Measurements from ENCODE around the gene C11orf68.
"Not testable (repeated sequence)": the region's sequence is repeated elsewhere in the genome, so short reads cannot be mapped to it uniquely, and the experiment has no call there.

DNA sequence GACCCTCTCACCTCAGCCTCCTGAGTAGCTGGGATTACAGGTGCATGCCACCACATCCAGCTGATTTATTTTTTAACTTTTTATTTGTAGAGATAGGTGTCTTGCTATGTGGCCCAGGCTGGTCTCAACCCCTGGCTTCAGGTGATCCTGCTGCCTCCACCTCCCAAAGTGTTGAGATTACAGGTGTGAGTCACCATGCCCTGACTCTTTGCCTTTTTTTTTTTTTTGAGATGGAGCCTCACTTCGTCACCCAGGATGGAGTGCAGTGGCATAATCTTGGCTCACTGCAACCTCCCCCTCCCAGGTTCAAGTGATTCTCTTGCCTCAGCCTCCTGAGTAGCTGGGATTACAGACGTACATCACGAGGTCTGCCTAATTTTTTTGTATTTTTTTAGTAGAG lies 32.8 kb upstream of the C11orf68 start:
- TF ChIP-seq, protein P1, sequence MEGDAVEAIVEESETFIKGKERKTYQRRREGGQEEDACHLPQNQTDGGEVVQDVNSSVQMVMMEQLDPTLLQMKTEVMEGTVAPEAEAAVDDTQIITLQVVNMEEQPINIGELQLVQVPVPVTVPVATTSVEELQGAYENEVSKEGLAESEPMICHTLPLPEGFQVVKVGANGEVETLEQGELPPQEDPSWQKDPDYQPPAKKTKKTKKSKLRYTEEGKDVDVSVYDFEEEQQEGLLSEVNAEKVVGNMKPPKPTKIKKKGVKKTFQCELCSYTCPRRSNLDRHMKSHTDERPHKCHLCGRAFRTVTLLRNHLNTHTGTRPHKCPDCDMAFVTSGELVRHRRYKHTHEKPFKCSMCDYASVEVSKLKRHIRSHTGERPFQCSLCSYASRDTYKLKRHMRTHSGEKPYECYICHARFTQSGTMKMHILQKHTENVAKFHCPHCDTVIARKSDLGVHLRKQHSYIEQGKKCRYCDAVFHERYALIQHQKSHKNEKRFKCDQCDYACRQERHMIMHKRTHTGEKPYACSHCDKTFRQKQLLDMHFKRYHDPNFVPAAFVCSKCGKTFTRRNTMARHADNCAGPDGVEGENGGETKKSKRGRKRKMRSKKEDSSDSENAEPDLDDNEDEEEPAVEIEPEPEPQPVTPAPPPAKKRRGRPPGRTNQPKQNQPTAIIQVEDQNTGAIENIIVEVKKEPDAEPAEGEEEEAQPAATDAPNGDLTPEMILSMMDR (tag by site-specific recombination; IDR thresholded peaks at IDR 0.05) = not testable (repeated sequence)
- not testable (repeated sequence) for TF ChIP-seq ZNF514 (tag by site-specific recombination; IDR thresholded peaks at IDR 0.05); SP2 (tag by site-specific recombination; IDR thresholded peaks at IDR 0.05); ZNF223 (tag by site-specific recombination; IDR thresholded peaks at IDR 0.05); ZNF302 (tag by site-specific recombination; IDR thresholded peaks at IDR 0.05; ENCODE audit: low read depth); ZNF416 (tag by site-specific recombination; IDR thresholded peaks at IDR 0.05); ZNF146 (tag by site-specific recombination; IDR thresholded peaks at IDR 0.05); ZNF311 (tag by site-specific recombination; IDR thresholded peaks at IDR 0.05; ENCODE audit: borderline replicate concordance); KLF10 (tag by site-specific recombination; IDR thresholded peaks at IDR 0.05)
- TF ChIP-seq, protein P2, sequence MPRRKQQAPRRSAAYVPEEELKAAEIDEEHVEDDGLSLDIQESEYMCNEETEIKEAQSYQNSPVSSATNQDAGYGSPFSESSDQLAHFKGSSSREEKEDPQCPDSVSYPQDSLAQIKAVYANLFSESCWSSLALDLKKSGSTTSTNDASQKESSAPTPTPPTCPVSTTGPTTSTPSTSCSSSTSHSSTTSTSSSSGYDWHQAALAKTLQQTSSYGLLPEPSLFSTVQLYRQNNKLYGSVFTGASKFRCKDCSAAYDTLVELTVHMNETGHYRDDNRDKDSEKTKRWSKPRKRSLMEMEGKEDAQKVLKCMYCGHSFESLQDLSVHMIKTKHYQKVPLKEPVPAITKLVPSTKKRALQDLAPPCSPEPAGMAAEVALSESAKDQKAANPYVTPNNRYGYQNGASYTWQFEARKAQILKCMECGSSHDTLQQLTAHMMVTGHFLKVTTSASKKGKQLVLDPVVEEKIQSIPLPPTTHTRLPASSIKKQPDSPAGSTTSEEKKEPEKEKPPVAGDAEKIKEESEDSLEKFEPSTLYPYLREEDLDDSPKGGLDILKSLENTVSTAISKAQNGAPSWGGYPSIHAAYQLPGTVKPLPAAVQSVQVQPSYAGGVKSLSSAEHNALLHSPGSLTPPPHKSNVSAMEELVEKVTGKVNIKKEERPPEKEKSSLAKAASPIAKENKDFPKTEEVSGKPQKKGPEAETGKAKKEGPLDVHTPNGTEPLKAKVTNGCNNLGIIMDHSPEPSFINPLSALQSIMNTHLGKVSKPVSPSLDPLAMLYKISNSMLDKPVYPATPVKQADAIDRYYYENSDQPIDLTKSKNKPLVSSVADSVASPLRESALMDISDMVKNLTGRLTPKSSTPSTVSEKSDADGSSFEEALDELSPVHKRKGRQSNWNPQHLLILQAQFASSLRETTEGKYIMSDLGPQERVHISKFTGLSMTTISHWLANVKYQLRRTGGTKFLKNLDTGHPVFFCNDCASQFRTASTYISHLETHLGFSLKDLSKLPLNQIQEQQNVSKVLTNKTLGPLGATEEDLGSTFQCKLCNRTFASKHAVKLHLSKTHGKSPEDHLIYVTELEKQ (tag by site-specific recombination; IDR thresholded peaks at IDR 0.05; ENCODE audit: borderline replicate concordance) = not testable (repeated sequence)
- TF ChIP-seq, protein P3, sequence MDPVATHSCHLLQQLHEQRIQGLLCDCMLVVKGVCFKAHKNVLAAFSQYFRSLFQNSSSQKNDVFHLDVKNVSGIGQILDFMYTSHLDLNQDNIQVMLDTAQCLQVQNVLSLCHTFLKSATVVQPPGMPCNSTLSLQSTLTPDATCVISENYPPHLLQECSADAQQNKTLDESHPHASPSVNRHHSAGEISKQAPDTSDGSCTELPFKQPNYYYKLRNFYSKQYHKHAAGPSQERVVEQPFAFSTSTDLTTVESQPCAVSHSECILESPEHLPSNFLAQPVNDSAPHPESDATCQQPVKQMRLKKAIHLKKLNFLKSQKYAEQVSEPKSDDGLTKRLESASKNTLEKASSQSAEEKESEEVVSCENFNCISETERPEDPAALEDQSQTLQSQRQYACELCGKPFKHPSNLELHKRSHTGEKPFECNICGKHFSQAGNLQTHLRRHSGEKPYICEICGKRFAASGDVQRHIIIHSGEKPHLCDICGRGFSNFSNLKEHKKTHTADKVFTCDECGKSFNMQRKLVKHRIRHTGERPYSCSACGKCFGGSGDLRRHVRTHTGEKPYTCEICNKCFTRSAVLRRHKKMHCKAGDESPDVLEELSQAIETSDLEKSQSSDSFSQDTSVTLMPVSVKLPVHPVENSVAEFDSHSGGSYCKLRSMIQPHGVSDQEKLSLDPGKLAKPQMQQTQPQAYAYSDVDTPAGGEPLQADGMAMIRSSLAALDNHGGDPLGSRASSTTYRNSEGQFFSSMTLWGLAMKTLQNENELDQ (tag by site-specific recombination; IDR thresholded peaks at IDR 0.05; ENCODE audit: low read depth) = not testable (repeated sequence)

Measured in HEK293 (cell line).